DND-41 (cell line): Measurements from ENCODE around the gene KDM3A.

Experiments used
- CTCF ChIP-seq: IDR thresholded peaks from 2 replicates; pipeline ENCODE4 v1.5.1; 2012; ENCODE audit warnings: borderline replicate concordance, low read length, moderate library complexity, mild to moderate bottlenecking; ENCODE audit not compliant: poor library complexity, severe bottlenecking; ENCODE audit errors: extremely low read depth
- EZH2 ChIP-seq: IDR thresholded peaks from 3 replicates; pipeline ENCODE4 v1.6.1; 2012; ENCODE audit warnings: borderline replicate concordance, low read depth, mild to moderate bottlenecking, moderate library complexity, low read length, inconsistent platforms; ENCODE audit not compliant: severe bottlenecking

GRCh38 chr2:86397986-86398385 is 43.2 kb upstream of the KDM3A start:
- TF ChIP-seq CTCF (no peak), EZH2 (no peak)
